Cardiac fibroblast (primary cell): ENCODE results near the gene SCAP.
A peak's percentile ranks its signal among the peaks of the same experiment; 100 is the strongest.
"Not testable (repeated sequence)": the region's sequence is repeated elsewhere in the genome, so short reads cannot be mapped to it uniquely, and the experiment has no call there.

Experiments
- DNase-seq, 2 donors: peaks; one replicate each; pipeline versions ENCODE4 v3.0.0 to v3.0.0-alpha.2; 2010; ENCODE audit warnings: low read depth in 2 of 2
- H3K4me3 ChIP-seq, 2 donors: replicated peaks in 1 of 2; 1 replicate in 1 of 2; 2 replicates in 1 of 2; pipeline ENCODE4 v1.5.1; 2011; ENCODE audit warnings: low read depth in 2 of 2, low read length in 2 of 2, mild to moderate bottlenecking in 2 of 2, moderate library complexity in 1 of 2
- TF ChIP-seq, protein P1 (sequence below): IDR thresholded peaks from one replicate; pipeline ENCODE4 v1.5.1; 2011; ENCODE audit warnings: low read depth, mild to moderate bottlenecking, low read length, inconsistent platforms

SCAP gene

GRCh38 chr3:47464588-47464987 lies 11.2 kb downstream of the SCAP start:
- H3K4me3 ChIP-seq, result no peak overlapping the region
- TF ChIP-seq, protein P1, sequence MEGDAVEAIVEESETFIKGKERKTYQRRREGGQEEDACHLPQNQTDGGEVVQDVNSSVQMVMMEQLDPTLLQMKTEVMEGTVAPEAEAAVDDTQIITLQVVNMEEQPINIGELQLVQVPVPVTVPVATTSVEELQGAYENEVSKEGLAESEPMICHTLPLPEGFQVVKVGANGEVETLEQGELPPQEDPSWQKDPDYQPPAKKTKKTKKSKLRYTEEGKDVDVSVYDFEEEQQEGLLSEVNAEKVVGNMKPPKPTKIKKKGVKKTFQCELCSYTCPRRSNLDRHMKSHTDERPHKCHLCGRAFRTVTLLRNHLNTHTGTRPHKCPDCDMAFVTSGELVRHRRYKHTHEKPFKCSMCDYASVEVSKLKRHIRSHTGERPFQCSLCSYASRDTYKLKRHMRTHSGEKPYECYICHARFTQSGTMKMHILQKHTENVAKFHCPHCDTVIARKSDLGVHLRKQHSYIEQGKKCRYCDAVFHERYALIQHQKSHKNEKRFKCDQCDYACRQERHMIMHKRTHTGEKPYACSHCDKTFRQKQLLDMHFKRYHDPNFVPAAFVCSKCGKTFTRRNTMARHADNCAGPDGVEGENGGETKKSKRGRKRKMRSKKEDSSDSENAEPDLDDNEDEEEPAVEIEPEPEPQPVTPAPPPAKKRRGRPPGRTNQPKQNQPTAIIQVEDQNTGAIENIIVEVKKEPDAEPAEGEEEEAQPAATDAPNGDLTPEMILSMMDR, result no peak
- peak in 1 of 2 donors; percentile 12 for DNase-seq

DNA sequence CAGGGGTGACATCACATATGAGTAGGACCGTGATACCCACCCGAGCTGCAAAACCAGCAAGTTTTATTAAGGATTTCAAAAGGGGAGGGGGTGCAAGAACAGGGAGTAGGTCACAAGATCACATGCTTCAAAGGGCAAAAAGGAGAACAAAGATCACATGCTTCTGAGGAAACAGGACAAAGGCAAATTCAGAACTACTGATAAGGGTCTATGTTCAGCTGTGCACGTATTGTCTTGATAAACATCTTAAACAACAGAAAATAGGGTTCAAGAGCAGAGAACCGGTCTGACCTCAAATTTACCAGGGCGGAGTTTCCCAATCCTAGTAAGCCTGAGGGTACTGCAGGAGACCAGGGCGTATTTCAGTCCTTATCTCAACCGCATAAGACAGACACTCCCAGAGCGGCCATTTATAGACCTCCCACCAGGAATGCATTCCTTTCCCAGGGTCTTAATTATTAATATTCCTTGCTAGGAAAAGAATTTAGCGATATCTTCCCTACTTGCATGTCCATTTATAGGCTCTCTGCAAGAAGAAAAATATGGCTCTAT lies 16.1 kb downstream of the SCAP start:
- not testable (repeated sequence) for H3K4me3 ChIP-seq, DNase-seq

- H3K4me3 ChIP-seq, result no peak overlapping the region
- TF ChIP-seq, protein P1, result no peak
- DNase-seq, result no peak
Measured at GRCh38 chr3:47456984-47457383, 18.8 kb downstream of the SCAP start.

- DNase-seq, result peak; percentile 41 to 44
- no peak overlapping the region for H3K4me3 ChIP-seq
- TF ChIP-seq, protein P1, result no peak
Measured at GRCh38 chr3:47455806-47456452, 19.8 kb downstream of the SCAP start.

GRCh38 chr3:47452453-47453215 lies 23.1 kb downstream of the SCAP start:
- no peak for DNase-seq
- TF ChIP-seq, protein P1, result no peak
- H3K4me3 ChIP-seq, result no peak overlapping the region

DNA sequence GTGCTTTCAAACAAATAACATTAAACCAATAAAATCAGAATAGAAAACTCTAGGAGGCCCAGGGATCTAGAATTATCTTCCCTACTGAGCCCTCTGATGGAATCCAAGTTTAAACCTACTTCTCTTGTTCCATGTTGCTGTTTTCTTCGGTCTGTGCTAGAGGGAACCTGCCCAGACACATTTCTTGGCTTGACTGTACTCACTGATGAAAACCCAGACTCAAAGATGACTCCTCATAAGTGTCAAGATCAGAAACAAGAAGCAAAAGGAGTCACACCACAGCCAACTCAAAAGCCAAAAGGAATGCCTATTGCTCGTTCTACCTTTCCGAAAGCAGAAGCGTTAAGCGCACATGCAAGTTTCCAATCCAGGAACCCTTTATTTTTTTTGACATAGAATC lies 31.6 kb downstream of the SCAP start:
- TF ChIP-seq, protein P1, result no peak
- DNase-seq, result no peak
- no peak overlapping the region for H3K4me3 ChIP-seq

DNA sequence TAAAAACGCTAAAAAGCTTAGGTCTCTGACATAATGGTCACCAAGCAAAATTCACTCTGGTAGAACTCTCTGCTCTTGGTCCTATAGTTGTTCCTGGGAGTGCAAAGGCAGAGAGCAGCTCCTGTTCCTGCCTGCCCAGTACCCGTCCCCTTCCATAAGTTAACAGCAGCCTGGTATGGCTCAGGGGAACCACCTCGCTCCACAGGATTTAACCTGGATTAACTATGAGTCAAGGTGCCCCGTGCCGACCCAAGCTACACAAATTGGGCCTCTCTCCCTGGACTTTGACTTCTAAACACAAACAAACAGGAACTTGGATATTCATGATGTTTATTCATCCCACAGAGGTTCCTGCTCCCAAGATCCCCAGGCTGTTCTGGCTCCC lies 32.1 kb downstream of the SCAP start:
- no peak overlapping the region for H3K4me3 ChIP-seq
- DNase-seq, result no peak
- TF ChIP-seq, protein P1, result no peak
